Fibroblast of skin of abdomen (primary cell): ENCODE measurements around the gene B4GALT1.
A peak's percentile ranks its signal among the peaks of the same experiment; 100 is the strongest.
"Not testable (repeated sequence)": the region's sequence is repeated elsewhere in the genome, so short reads cannot be mapped to it uniquely, and the experiment has no call there.

Source experiments
- DNase-seq: peaks from one replicate; pipeline ENCODE4 v3.0.0-alpha.2; 2013

The B4GALT1 gene

DNA sequence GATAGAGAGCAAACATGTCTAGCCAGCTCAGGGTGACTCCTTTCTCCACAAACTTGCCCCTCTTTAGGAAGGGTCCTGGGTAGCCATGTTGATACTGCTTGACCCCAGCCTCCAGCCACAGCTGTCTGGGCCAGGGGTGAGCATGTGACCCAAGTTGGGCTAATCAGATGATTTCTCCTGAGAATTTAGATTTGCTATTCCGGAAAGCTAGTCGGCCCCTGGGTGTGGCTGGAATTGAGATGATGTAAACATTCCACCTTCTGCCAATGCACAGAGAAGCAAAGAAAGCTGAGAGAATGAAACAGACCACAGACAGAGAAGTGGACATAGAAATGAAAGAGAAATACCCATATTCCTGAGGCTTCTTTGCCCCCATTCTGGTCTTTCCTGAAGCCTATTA, 17.8 kb upstream of the B4GALT1 start:
- no peak for DNase-seq

GRCh38 chr9:33182519-33182918, 15.4 kb upstream of the B4GALT1 start:
- DNase-seq, result no peak

DNA sequence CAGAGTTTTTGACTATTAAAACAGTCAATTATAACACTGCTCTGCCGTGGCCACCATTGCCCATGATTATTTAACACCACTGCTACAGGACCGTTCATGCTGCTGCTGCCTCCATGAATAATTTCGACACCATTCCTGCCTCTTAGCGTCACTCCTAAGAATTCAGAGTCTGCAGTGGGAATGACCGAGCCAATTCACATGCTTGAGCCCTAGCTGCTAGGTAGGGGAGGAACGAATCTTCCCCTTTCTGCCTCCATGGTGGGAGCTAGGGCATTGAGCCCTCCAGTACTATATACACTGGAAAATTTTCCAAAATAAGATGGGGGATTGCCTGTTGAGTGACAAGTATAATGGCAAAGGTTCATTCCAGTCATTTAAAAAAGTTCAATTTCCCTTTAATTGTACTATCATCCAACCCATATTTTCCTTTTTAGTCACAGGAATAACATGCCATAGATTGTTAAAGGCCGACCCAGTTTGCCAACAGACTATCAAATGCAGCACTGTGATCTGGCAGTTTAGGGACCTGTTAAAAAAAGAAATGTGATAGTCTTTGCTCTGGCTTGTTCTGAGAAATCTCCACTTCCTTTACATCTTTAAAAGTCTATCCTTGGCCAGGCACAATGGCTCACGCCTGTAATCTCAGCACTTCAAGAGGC, 13.5 kb upstream of the B4GALT1 start:
- DNase-seq, result peak; percentile 76

DNA sequence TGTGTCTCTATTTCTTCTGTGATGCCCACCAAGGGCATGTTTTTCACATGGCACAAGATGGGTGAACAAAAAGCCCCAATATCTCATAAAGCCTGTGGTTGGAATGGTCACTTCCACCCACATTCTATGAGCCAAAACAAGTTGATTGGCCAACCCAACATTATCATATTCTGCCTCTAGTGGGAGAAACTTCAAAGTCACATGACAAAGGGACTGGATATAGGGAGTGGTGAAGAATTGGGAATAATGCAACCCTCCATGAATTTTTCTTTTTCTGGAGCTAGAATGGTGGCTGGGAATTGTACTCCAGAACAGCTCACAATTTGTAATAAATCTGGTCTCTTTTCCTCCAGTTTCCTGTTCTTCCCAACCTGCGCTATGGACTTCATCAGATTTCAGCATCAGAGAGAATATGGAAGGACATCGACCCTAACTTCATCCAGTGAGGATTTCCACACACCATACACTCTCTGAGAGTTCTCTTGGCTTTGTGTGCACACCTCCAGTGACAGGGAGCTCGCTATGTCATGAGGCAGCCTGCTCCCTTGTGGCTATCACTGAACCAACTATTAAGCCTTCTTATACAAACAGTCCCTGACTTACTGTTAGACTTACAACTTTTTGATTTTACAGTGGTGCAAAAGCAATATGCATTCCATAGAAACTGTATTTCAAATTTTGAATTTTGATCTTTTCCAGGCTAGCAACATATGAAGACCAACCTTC, 12.0 kb upstream of the B4GALT1 start:
- DNase-seq, result no peak

DNA sequence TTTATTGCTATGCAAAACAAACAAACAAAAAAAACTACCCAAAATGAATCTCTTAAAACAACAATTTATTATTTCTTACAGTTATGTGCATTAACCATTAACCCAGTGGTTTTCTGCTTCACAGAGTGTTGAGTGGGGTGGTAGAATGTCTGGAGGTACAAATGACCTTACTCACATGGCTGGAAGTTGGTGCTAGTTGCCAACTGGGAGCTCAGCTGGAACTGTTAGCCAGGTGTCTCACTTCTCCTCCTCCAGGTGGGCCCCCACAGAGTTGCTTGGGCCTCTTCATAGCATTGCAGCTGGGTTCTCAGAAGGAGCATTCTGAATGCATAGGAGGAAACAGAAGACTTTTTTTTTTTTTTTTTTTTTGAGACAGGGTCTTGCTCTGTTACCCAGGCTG, 10.5 kb upstream of the B4GALT1 start:
- DNase-seq, result no peak

- DNase-seq, result no peak
Observed at GRCh38 chr9:33177086-33177485, 9.9 kb upstream of the B4GALT1 start.

GRCh38 chr9:33175649-33176325, 8.7 kb upstream of the B4GALT1 start:
- no peak for DNase-seq

GRCh38 chr9:33172256-33173238, 5.4 kb upstream of the B4GALT1 start:
- no peak for DNase-seq

DNA sequence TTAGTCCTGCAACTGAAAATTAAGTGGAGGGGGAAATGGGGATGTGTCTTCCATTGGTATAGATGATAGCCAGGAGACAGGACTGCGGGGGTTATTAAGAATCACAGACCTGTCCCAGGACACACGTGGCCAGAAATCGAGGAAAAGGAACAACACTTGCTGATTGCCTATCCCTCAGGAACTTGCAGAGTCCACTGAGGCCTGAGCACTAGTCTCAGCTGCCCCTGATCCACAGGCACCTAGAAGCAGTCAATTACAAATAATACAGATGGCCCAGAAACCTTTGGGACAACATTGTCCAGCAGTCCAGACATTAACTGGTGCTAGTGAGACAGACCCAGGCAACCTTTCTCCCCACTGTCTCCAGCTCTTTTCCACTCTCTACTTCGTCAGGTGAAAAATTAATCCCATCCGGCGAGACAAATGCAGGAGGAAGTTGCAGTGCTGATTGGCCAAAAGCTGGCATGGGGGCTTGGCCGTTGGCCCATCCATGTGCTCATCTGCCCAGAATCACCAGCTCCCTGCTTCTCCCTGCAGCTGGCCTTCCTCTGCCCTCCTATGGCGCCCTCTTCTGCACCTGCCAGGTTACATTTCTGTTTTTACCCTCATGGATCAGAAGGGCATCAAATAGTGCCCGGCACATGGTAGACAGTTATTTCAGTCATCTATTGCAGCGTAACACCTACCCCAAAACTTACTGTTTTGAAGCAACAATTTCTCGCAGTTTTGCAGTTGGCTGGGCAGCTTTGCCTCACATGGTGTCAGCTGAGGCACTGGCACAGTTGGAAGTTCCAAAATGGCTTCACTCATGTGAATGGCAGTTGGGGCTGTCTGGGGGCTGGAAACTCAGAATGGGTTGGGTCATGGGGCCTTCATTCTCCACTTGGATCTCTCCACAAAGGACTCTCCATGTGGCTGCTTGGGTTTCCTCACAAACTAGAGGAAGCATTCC, 3.6 kb upstream of the B4GALT1 start:
- no peak for DNase-seq

DNA sequence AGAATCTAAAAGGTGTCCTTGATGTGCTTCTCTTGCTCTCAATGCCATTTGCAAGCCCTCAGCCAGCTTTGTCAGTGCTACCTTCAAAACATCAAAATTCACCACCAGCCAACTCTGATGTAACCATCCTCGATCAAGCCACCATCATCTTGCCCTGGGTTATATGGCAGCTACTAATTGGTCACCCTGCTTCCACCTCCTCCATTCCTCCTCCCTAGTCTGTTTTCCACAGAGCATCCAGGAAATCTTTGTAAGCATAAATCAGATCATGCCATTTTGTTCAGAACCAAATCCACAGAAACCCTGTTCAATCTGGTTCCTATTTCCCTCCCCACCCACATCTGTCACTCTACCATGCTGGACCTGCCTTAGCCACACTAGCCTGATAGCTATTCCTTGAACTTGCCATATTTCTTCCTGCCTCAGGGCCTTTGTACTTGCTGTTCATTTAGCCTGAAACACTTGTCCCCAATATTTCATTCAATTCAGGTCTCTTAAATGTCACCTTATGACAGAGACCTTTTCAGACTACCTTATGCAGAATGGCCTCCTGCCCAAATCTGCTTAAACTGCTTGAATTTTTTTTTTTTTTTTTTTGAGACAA, 1.9 kb upstream of the B4GALT1 start:
- DNase-seq, result no peak

DNA sequence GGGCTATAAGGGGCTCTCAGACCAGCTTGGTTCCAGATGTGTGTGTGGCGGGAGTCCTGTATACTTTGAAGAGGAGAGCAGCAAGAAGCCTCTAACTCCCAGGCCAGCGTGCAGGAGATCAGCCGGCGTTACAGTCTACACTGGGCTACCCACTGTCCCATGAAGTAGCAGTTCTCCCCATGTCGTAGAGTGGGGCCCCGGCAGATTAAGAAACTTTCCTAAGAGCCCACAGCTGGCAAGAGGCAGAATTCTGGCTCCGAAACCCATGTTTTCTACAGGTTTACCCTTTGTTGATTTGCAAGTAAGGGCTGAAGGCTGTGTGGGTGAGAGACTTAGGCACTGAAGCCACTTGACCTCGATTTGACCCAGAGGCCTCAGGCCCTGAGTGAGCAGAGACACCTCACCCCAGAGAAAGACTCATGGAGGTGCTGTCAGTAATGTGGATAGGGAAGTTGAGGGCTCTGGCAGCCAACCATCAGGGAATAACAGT, 881 bp upstream of the B4GALT1 start:
- no peak for DNase-seq

DNA sequence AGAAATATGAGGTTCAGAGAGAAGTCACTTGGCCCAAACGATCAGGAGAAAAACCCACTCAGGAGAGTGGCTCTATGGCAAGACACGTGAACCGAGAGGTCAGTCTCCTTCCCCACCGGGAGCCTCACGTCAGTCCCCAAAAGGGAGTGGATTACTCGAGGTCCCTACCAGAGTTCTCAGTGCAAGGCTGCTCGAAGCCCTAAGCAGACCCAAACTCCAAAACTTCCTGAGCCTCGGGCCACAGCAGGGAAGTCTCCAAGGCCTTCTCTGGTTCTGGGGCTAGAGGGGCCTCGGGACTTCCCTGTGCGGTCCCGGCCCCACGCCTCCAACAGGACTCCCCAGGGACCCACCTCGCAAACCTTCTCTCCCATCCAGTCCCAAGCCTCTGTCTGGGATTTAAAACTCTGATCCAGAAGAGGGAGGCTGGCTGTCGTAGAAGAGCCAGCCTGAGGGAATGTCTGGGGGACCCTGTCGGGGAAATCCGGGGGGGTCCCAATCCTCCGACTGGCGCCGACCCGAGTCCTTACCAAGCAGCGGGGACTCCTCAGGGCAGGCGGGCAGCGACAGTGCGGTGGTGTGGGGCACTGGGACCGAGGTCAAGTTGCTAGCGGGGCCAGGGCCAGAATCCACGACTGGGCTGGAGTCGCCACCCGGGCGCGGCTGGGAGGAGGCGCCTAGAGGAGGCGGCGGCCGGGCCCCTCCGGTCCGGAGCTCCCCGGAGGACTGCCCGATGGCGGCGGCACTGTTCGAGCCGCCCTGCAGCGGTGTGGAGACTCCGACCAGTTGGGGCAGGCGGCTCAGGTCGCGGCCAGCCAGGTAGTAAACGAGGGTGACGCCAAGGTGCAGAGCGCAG, 679 bp downstream of the B4GALT1 start:
- DNase-seq, result no peak

GRCh38 chr9:33165263-33166151, 1.6 kb downstream of the B4GALT1 start:
- peak; percentile 76 for DNase-seq

DNA sequence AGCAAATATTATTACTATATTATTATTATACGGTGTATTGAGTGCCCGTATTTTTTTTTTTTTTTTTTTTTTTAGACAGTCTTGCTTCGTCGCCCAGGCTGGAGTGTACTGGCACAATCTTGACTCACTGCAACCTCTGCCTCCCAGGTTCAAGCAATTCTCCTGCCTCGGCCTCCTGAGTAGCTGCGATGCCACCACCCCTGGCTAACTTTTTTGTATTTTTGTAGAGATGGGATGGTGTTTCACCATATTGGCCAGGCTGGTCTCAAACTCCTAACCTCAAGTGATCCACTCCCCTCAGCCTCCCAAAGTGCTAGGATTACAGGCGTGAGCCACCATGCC, 2.2 kb downstream of the B4GALT1 start:
- not testable (repeated sequence) for DNase-seq

DNA sequence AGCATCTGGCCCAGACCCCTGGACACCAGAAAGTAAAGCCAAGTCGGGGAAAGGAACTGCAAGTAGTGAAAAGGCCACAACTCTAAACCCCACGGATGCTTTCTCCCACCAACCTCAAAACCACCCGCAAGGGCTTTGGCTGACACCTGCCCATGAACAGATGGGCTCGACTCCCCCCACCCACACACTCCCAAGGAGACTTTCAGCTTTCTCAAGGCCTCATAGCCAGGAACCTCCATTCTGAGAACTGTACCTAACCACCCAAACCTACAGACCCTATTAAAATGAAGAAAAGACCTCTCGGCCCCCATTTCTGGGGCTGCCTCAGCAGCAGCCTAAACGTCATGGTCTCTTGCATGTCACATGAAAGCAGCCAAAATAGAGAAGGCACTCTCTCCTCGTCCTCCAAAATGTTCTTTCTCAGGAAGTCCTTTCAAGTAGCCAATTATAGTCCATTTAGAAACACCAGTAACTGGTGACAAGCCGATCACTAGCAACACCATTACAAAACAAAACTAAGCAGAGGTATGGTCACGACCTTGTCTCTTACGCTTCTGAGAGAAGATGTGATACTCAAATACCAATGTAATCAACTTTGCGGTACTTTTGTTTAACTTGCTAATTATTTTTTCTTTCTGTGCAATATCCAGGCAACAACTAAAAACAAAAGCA, 2.9 kb downstream of the B4GALT1 start:
- DNase-seq, result no peak

- DNase-seq, result no peak
Observed at GRCh38 chr9:33163433-33164137, 3.6 kb downstream of the B4GALT1 start.

DNA sequence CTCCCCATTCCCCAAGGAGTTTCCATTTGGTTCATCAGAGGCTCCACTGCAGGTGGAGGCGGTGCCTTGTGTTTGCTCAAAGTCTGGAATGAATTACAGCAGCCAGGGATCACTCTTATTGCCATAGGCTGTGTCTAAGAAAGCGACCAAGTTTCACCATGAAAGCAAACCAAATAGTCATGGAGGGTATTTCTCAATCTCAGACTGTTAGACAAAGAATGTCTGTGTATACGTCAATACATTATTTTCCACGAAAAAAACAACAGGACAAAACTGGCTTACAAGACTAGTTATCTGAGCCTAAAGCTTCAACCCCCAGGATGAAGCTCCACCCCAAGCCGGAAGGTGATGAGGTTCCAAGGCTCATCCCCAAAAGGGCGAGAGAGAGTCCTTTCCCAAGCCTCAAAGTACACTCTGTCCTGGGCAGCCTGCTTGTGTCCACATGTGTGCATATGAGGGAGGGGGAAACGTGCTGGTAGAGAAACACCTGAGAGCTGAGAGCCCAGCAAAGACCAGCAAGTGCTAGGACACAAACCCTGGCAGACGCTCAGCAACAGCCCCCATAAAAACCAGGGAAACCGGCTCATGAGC, 4.3 kb downstream of the B4GALT1 start:
- peak; percentile 87 for DNase-seq
